A172 (cell line): ENCODE results near the gene EWSR1. TPM values are rescaled to one million over a fixed set of nuclear protein-coding genes. Genes with fewer than 3 reads are reported as not detected.
A peak's percentile ranks its signal among the peaks of the same experiment; 100 is the strongest.
"Not testable (repeated sequence)": the region's sequence is repeated elsewhere in the genome, so short reads cannot be mapped to it uniquely, and the experiment has no call there.

ENCODE experiments used
- DNase-seq: peaks from one replicate; pipeline ENCODE4 v3.0.0-alpha.2; 2015; ENCODE audit warnings: low spot score
- total RNA-seq: library from RNA; depleted of rRNA; stranded (reverse); fragments of >200 nt; shearing (Covaris generic); gene quantifications from 2 replicates; pipeline ENCODE4 v1.2.3, GENCODE V29; 2014

The EWSR1 gene
- total RNA-seq, 1 experiment from 2014 or later = 146 TPM

DNA sequence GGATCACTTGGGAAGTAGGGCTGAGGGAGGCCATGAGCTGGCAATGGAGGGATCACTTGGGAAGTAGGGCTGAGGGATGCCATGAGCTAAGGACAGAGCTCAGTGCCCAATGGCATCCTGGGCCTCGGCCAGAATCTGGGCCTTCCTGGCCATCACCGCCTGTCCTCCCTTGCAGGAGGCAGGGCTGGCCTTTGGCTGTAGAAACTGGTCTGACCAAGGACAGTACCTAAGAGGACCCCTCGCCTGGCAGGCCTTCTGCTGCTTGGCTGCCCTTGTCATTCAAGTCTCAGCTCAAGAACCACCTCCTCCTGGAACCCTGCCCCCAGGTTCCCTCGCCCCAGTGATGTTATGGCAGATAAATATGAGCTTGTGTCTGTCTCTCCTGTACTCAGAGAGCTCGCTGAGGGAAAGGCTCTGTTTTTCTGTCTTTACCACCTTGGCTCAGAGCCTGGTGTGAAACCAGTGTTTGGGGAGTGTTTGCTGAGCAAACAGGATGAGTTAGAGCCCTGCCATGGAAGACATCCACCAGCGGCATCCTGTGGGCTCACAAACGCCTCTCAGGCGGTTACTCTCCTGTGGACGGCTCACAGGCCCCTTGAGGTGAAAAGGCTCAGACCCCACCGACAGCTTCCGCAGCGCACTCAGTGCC lies 66.8 kb downstream of the EWSR1 start:
- no peak for DNase-seq

DNA sequence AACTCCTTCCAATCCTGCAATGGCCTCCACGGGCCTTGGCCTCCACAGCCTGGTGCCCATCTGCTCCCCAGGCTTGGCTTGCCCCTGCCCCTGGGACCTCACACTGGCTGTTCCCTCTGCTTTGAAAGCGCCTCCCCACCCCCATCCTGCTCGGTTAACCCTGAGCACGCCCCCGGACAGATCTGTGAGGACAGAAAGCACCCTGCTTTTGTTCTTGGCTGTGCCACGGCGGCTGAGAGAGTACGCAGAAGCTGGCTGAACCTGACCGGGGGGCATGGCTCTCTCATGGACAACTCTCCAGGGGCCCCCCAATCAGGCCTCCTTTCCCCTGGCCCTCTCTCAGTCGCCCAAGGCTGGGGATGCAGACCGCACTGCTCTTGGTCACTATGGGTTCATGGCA lies 67.6 kb downstream of the EWSR1 start:
- DNase-seq = no peak

GRCh38 chr22:29336751-29337490 lies 68.9 kb downstream of the EWSR1 start:
- no peak for DNase-seq

DNA sequence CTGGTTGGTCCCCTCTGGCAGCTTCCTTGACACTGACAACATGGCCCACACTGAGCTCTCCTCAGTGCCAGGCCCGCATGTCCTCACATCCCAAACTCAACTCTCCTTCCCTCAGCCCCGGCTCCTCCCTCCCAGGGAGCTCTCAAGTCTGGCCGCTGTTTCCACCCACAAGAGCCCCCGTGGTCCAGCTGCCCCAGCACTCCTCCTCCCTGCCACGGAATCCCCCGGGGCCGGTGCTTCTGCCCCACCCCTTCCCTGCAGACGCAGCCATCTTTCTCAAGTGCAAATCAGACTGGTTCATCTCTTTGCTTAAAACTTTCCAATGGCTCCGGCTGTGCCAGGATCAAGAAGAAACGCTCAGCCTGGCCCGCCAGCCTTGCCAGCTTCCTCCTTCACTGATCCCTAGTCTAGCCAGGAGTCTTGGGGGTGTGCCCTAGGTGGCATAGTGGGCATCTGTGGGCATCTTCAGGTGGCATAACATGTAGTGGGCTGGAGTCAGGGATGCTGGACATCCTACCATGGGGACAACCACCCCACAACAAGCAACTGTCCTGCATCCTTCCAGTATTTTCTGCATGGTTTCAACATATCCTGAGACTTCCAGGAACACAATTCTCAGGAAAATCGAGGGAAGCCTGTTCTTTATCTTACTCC lies 69.7 kb downstream of the EWSR1 start:
- DNase-seq = no peak

DNA sequence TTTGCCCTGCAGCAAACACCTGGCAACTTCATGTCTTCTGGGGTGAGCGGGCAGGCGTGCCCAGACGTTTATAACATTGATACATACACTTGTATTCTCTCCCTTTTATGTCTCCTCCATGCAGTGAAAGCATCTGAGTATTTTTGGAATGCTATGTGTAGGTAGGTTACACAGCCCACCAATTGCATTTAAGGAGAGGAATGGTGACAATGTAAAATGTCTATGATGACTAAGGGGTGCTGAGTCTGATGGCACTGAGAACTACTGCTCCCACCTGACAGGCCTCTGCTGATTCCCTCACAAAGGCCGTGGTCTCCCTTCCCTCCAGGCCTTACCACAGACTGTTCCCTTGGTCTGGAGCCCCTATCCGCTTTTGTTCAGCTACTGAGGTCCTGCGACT lies 70.3 kb downstream of the EWSR1 start:
- no peak for DNase-seq

- peak; percentile 46 for DNase-seq
These were observed 71.5 kb downstream of the EWSR1 start for GRCh38 chr22:29339381-29340235.

- DNase-seq = no peak
These were observed 72.5 kb downstream of the EWSR1 start for GRCh38 chr22:29340566-29340965.

DNA sequence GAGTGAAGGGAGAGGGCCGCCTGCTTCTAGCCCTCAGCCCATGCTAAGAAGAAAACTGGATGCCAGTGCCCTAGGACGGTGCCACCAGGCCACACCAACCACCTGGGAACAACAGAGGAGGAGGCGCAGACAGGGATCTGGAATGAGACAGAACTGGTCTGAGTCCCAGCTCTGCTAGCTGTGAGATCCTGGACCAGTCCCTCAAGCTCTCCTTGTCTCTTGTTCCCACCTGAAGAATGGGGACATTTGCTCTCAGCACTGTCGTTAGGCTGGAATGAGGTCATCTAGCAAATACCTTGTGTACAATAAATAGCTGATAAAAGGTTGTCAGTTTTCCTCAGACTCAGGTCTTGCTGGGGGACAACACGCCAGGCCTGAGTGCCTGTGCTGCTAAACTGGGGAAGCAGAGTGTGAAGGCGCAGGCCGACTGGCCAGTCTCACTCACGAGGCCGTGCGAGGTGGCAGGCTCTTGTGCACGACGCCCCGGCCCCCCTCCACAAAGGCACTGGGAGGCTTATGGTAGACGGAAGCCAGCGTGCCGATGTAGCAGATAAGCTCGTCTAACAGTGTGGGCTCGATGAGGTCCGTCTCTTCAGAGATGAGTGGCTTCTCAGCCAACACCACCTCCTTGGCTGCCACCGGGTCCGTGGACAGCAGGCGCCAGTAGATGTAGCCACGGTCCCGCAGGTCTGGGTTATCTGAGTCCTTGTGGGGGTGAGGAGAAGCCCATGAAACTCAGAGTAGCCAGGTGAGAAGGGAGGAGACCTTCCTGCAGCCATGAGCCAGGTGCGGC lies 73.2 kb downstream of the EWSR1 start:
- no peak for DNase-seq

DNA sequence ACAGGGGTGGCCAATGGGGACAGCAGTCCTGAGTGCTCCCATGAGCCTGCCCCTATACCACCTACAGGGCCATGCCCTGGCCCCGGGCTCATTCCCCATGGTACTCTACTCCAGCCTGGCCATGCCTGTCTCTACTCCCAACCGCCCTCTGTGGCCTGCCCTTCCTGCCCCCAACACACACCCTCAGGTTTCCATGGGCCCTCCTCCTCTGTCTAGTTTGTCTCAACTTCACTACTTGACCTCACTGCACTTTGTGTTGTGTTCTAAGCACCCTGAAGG lies 73.7 kb downstream of the EWSR1 start:
- DNase-seq = no peak

DNA sequence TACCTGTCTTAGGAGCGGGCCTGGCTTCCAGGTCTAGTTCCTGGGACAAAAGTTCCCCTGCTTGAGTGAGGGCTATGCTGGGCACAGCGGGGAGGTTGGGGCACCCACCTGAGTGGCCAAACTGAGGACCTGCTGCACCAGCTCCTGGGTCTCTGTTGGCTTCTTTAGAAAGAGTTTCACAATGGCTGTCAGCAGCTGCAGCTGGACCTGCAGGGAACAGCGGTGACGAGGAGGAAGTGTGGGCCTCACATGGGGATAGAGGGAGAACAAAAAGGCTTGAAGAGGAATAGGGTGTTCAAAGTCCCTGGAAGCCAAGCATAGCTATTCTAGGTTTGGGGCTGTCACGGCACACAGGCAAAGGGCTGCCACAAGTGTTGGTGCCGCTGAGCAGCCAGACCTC lies 74.1 kb downstream of the EWSR1 start:
- no peak for DNase-seq

- no peak for DNase-seq
These were observed 74.7 kb downstream of the EWSR1 start for GRCh38 chr22:29342577-29343312.

DNA sequence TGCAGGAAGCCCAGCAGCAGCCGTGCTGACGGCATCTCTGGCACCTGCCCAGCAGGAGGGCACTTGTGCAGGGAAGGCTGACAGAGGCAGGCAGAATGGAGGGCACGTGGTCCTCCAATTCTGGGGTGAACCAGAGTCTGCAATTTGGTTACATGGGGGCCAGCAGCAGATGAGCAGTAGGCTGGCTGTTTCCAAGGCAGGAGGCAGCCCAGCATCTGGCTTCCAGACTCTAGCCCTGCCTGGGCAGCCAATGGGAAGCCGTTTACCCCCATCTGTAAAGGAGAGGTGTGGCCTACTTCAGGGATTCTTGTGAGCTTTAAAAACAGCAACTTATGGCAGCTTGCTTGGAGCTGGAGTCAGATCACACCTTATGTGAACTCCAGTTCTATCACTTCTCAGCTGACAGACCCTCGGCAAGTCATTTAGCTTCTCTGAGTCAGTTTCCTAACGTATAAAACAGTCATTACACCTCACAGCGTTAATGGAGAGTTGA lies 75.3 kb downstream of the EWSR1 start:
- peak; percentile 59 for DNase-seq

DNA sequence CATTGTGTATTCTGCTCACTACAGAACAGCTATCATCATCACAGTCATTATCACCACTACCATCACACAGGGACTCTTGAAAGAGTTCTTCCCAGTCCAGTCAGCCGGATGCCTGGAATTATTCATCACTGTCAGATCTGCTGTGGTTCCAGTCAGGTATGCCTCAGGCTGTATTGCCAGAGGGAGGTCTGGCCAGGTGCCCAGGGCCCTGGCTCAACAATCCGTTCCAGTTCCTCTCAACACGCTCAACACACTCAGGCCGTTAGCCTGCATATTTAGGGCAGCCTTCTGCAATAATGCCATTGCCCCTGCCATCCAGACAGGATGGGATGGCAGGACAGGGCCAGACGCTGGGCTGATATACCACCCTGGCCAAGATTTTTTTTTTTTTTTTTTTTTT lies 76.1 kb downstream of the EWSR1 start:
- DNase-seq = peak; percentile 96

- not testable (repeated sequence) for DNase-seq
These were observed 76.8 kb downstream of the EWSR1 start for GRCh38 chr22:29344889-29345288.

DNA sequence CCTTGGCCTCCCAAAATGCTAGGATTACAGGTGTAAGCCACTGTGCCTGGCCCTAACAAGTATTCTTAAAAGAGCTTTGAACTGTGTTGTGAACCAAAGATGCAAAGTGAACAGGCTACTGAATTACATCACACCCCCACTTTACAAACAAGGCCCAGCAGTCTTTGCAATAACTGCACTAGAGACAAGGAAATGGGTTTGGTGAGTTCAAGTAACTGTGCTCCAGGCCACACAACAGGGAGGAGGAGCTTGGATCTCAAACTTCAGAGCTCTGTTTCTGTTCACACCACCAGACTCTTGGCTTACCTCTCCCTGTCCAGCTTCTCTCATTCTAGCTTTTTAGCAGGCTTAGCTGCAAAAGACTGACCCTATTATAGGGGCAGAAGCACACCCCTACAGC lies 77.9 kb downstream of the EWSR1 start:
- DNase-seq = no peak

GRCh38 chr22:29346659-29347058 lies 78.6 kb downstream of the EWSR1 start:
- no peak for DNase-seq

DNA sequence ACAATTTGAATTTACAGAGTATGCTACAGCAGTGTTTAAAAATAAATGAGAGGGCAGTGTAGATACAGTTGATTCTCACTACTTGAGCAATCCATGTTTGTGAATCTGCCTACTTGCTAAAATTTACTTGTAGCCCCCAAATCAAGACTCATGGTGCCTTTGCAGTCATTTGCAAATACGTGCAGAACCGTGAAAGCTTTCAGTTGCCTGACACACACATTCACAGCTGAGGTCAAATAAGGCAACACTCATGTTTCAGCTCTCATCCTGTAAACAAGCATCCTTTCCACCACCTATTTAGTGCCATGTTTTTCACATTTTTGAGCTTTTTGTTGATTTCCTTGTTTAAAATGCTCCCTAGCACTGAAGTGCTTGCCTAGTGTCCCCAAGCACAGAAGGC lies 80.0 kb downstream of the EWSR1 start:
- DNase-seq = no peak

DNA sequence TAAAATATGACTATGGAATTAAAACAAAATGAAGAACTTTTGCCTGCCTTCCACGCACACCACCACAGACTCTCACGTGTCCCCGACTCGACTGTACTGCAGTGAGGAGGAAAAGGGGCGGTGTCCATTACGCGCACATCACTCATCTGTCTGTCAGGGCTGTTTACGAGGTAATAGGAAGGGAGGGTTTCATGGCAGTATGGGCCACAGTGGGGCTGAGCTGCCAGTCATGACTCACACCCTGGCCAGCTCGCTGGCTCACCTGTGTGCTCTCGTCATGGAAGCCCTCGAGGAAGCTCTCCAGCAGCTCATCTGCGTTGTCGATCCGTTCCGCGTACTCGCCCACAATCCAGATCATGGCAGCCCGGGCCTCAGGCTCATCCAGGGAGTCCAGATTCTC lies 80.9 kb downstream of the EWSR1 start:
- DNase-seq = no peak
